ENCODE measurements around the gene SMPDL3A. TPM values are rescaled to one million over a fixed set of nuclear protein-coding genes. Genes with fewer than 3 reads are reported as not detected.

SMPDL3A gene
- total and polyA plus RNA-seq, 2 of the 13 experiments (the other 11 are each of a cell fraction or from before 2014, with no cell fraction given): 7.8 to 17.3 TPM

- TF ChIP-seq, protein P1, sequence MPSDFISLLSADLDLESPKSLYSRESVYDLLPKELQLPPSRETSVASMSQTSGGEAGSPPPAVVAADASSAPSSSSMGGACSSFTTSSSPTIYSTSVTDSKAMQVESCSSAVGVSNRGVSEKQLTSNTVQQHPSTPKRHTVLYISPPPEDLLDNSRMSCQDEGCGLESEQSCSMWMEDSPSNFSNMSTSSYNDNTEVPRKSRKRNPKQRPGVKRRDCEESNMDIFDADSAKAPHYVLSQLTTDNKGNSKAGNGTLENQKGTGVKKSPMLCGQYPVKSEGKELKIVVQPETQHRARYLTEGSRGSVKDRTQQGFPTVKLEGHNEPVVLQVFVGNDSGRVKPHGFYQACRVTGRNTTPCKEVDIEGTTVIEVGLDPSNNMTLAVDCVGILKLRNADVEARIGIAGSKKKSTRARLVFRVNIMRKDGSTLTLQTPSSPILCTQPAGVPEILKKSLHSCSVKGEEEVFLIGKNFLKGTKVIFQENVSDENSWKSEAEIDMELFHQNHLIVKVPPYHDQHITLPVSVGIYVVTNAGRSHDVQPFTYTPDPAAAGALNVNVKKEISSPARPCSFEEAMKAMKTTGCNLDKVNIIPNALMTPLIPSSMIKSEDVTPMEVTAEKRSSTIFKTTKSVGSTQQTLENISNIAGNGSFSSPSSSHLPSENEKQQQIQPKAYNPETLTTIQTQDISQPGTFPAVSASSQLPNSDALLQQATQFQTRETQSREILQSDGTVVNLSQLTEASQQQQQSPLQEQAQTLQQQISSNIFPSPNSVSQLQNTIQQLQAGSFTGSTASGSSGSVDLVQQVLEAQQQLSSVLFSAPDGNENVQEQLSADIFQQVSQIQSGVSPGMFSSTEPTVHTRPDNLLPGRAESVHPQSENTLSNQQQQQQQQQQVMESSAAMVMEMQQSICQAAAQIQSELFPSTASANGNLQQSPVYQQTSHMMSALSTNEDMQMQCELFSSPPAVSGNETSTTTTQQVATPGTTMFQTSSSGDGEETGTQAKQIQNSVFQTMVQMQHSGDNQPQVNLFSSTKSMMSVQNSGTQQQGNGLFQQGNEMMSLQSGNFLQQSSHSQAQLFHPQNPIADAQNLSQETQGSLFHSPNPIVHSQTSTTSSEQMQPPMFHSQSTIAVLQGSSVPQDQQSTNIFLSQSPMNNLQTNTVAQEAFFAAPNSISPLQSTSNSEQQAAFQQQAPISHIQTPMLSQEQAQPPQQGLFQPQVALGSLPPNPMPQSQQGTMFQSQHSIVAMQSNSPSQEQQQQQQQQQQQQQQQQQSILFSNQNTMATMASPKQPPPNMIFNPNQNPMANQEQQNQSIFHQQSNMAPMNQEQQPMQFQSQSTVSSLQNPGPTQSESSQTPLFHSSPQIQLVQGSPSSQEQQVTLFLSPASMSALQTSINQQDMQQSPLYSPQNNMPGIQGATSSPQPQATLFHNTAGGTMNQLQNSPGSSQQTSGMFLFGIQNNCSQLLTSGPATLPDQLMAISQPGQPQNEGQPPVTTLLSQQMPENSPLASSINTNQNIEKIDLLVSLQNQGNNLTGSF (CRISPR knock-in tag; IDR thresholded peaks at IDR 0.05): no peak
- no peak for TF ChIP-seq ZNF549 (CRISPR knock-in tag; IDR thresholded peaks at IDR 0.05)
- TF ChIP-seq ATF3 (CRISPR knock-in tag; IDR thresholded peaks at IDR 0.05): no peak
- TF ChIP-seq SAFB2 (CRISPR knock-in tag; IDR thresholded peaks at IDR 0.05; ENCODE audit: borderline replicate concordance, low read depth): no peak
- no peak for TF ChIP-seq ZNF83 (CRISPR knock-in tag; IDR thresholded peaks at IDR 0.05; ENCODE audit: borderline replicate concordance)
- TF ChIP-seq, protein P2, sequence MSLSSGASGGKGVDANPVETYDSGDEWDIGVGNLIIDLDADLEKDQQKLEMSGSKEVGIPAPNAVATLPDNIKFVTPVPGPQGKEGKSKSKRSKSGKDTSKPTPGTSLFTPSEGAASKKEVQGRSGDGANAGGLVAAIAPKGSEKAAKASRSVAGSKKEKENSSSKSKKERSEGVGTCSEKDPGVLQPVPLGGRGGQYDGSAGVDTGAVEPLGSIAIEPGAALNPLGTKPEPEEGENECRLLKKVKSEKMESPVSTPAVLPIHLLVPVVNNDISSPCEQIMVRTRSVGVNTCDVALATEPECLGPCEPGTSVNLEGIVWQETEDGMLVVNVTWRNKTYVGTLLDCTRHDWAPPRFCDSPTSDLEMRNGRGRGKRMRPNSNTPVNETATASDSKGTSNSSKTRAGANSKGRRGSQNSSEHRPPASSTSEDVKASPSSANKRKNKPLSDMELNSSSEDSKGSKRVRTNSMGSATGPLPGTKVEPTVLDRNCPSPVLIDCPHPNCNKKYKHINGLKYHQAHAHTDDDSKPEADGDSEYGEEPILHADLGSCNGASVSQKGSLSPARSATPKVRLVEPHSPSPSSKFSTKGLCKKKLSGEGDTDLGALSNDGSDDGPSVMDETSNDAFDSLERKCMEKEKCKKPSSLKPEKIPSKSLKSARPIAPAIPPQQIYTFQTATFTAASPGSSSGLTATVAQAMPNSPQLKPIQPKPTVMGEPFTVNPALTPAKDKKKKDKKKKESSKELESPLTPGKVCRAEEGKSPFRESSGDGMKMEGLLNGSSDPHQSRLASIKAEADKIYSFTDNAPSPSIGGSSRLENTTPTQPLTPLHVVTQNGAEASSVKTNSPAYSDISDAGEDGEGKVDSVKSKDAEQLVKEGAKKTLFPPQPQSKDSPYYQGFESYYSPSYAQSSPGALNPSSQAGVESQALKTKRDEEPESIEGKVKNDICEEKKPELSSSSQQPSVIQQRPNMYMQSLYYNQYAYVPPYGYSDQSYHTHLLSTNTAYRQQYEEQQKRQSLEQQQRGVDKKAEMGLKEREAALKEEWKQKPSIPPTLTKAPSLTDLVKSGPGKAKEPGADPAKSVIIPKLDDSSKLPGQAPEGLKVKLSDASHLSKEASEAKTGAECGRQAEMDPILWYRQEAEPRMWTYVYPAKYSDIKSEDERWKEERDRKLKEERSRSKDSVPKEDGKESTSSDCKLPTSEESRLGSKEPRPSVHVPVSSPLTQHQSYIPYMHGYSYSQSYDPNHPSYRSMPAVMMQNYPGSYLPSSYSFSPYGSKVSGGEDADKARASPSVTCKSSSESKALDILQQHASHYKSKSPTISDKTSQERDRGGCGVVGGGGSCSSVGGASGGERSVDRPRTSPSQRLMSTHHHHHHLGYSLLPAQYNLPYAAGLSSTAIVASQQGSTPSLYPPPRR (CRISPR knock-in tag; IDR thresholded peaks at IDR 0.05; ENCODE audit: borderline replicate concordance): peak; percentile 72; the same call in 1 of the 2 replicates
- TF ChIP-seq ZBTB26 (CRISPR knock-in tag; IDR thresholded peaks at IDR 0.05; ENCODE audit: borderline replicate concordance): no peak; the same call in 1 of the 2 replicates
- TF ChIP-seq KDM3A (CRISPR knock-in tag; IDR thresholded peaks at IDR 0.05; ENCODE audit: low read depth): no peak
- TF ChIP-seq ZNF264 (CRISPR knock-in tag; IDR thresholded peaks at IDR 0.05): peak; percentile 45; the same call in 1 of the 2 replicates
- TF ChIP-seq ZNF878 (CRISPR knock-in tag; IDR thresholded peaks at IDR 0.05): 0 out of 2 replicates have a peak, but pooled peaks have one; percentile 29
- TF ChIP-seq, protein P3, sequence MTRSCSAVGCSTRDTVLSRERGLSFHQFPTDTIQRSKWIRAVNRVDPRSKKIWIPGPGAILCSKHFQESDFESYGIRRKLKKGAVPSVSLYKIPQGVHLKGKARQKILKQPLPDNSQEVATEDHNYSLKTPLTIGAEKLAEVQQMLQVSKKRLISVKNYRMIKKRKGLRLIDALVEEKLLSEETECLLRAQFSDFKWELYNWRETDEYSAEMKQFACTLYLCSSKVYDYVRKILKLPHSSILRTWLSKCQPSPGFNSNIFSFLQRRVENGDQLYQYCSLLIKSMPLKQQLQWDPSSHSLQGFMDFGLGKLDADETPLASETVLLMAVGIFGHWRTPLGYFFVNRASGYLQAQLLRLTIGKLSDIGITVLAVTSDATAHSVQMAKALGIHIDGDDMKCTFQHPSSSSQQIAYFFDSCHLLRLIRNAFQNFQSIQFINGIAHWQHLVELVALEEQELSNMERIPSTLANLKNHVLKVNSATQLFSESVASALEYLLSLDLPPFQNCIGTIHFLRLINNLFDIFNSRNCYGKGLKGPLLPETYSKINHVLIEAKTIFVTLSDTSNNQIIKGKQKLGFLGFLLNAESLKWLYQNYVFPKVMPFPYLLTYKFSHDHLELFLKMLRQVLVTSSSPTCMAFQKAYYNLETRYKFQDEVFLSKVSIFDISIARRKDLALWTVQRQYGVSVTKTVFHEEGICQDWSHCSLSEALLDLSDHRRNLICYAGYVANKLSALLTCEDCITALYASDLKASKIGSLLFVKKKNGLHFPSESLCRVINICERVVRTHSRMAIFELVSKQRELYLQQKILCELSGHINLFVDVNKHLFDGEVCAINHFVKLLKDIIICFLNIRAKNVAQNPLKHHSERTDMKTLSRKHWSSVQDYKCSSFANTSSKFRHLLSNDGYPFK (CRISPR knock-in tag; IDR thresholded peaks at IDR 0.05; ENCODE audit: borderline replicate concordance): no peak
Observed at GRCh38 chr6:122790423-122791309, 1.6 kb downstream of the SMPDL3A start (continued).
